B cell (primary cell): Measurements from ENCODE around the gene RNF212B. TPM values are rescaled to one million over a fixed set of nuclear protein-coding genes. Genes with fewer than 3 reads are reported as not detected.

Experiments used
- ATAC-seq: fragments of 200-7000 bp; cut with Tn5 transposase; one replicate; pipeline ENCODE4 v1.10.0; 2021; ENCODE audit warnings: low read depth, mild to moderate bottlenecking, moderate number of reproducible peaks, moderate library complexity
- CTCF ChIA-PET: fragments of 350-600 bp; sonication (Branson Sonifier 250); formaldehyde crosslinking; loops from one replicate; lab custom pipeline; 2021; ENCODE audit warnings: antibody characterized with exemption, inconsistent platforms; lab: Charles Lee
- POLR2A ChIA-PET: fragments of 350-600 bp; sonication (Branson Sonifier 250); formaldehyde crosslinking; loops from one replicate; lab custom pipeline; 2021; ENCODE audit warnings: antibody characterized with exemption; lab: Charles Lee
- DNase-seq: peaks from one replicate; pipeline ENCODE4 v3.0.0; 2013
- H2AFZ ChIP-seq: 2 replicates; pipeline ENCODE4 v1.6.1; 2012; ENCODE audit warnings: mild to moderate bottlenecking, low read depth, low read length; ENCODE audit not compliant: insufficient read depth, poor library complexity, severe bottlenecking
- H3K27ac ChIP-seq, 2 donors: 1 replicate in 1 of 2; 2 replicates in 1 of 2; pipeline ENCODE4 v1.5.1; 2012 to 2013; ENCODE audit warnings: low read length in 2 of 2, mild to moderate bottlenecking in 2 of 2, moderate library complexity in 1 of 2
- H3K27me3 ChIP-seq, 4 experiments: fragments of 200-600 bp in 1 of 4; sonication (generic) in 1 of 4; replicated peaks in 1 of 4; 1 replicate in 2 of 4; 2 replicates in 2 of 4; pipeline versions ENCODE4 v1.6.1 to v1.7.0; 2013 to 2016; ENCODE audit warnings: low read length in 3 of 4, mild to moderate bottlenecking in 2 of 4, mixed read lengths in 1 of 4, moderate library complexity in 1 of 4; ENCODE audit not compliant: insufficient read depth in 4 of 4, control insufficient read depth in 3 of 4; ENCODE audit errors: control extremely low read depth in 1 of 4
- H3K36me3 ChIP-seq, 2 experiments: replicated peaks in 1 of 2; 1 replicate in 1 of 2; 2 replicates in 1 of 2; pipeline versions ENCODE4 v1.6.1 to v1.7.1; 2013; ENCODE audit warnings: low read length in 1 of 2; ENCODE audit not compliant: insufficient read depth in 2 of 2, control insufficient read depth in 1 of 2; ENCODE audit errors: control extremely low read depth in 1 of 2, extremely low read depth in 1 of 2
- H3K4me1 ChIP-seq, 2 donors: fragments of 200-600 bp in 1 of 2; sonication (generic) in 1 of 2; 1 replicate in 1 of 2; 2 replicates in 1 of 2; pipeline versions ENCODE4 v1.5.1 to v1.6.1; 2013 to 2017; ENCODE audit warnings: low read length in 2 of 2; ENCODE audit not compliant: control insufficient read depth in 2 of 2, insufficient read depth in 2 of 2
- H3K4me2 ChIP-seq: replicated peaks from 2 replicates; pipeline ENCODE3; 2012; ENCODE audit warnings: mild to moderate bottlenecking, low read depth, low read length; ENCODE audit not compliant: poor library complexity, severe bottlenecking
- H3K4me3 ChIP-seq, 5 experiments: fragments of 200-600 bp in 1 of 5; sonication (generic) in 1 of 5; 1 replicate in 3 of 5; 2 replicates in 2 of 5; pipeline versions ENCODE4 v1.5.1 to v1.7.0; 2011 to 2016; ENCODE audit warnings: low read length in 4 of 5, mild to moderate bottlenecking in 4 of 5, low read depth in 2 of 5, control low read depth in 1 of 5, moderate library complexity in 1 of 5; ENCODE audit not compliant: insufficient read depth in 1 of 5; ENCODE audit errors: control extremely low read depth in 1 of 5, extremely low read depth in 1 of 5
- H3K79me2 ChIP-seq: fragments of 200-600 bp; sonication (generic); one replicate; pipeline ENCODE4 v1.6.0; 2016; ENCODE audit warnings: low read length; ENCODE audit not compliant: control insufficient read depth, insufficient read depth
- H3K9ac ChIP-seq: fragments of 200-600 bp; sonication (generic); 2 replicates; pipeline ENCODE4 v1.6.1; 2017; ENCODE audit warnings: mild to moderate bottlenecking, low read length, moderate library complexity
- H3K9me3 ChIP-seq, 3 donors: one replicate each; pipeline versions ENCODE4 v1.6.1 to v1.7.1; 2013; ENCODE audit warnings: low read length in 2 of 3; ENCODE audit not compliant: control insufficient read depth in 2 of 3, insufficient read depth in 1 of 3; ENCODE audit errors: control extremely low read depth in 1 of 3
- H4K20me1 ChIP-seq: 2 replicates; pipeline ENCODE4 v1.6.0; 2012; ENCODE audit warnings: mild to moderate bottlenecking, low read length; ENCODE audit not compliant: insufficient read depth, control insufficient read depth, poor library complexity, severe bottlenecking
- H3K27ac Mint-ChIP-seq: one replicate; pipeline ENCODE4 v1.8.0; 2021; ENCODE audit warnings: mixed read lengths
- H3K27me3 Mint-ChIP-seq: one replicate; pipeline ENCODE4 v1.8.0; 2021; ENCODE audit warnings: mixed read lengths
- H3K4me1 Mint-ChIP-seq: one replicate; pipeline ENCODE4 v1.8.0; 2021; ENCODE audit warnings: mixed read lengths
- H3K4me3 Mint-ChIP-seq: one replicate; pipeline ENCODE4 v1.8.0; 2021; ENCODE audit warnings: mixed read lengths
- H3K9me3 Mint-ChIP-seq: one replicate; pipeline ENCODE4 v1.8.0; 2022; ENCODE audit warnings: mixed read lengths; ENCODE audit not compliant: insufficient read depth
- EZH2 ChIP-seq: IDR thresholded peaks from 2 replicates; pipeline ENCODE4 v1.6.1; 2012; ENCODE audit warnings: borderline replicate concordance, low read depth, mild to moderate bottlenecking, moderate library complexity, low read length; ENCODE audit not compliant: insufficient read depth, poor library complexity, severe bottlenecking
- WGBS: methylation state at CpG from one replicate; pipeline ENCODE4 v1.1.5; 2013; ENCODE audit warnings: missing lambda C conversion rate; ENCODE audit not compliant: insufficient coverage; 5-methylcytosine and 5-hydroxymethylcytosine counted together
- intact Hi-C: fragments of 100-400 bp; cut with micrococcal nuclease; formaldehyde crosslinking; loops from one replicate; pipeline ENCODE4 v1.10.0; 2022
- polyA plus RNA-seq: library from polyadenylated mRNA; depleted of rRNA; stranded (reverse); fragments of >200 nt; gene quantifications from 2 replicates; pipeline ENCODE4 v1.2.3, GENCODE V29; 2012
- total RNA-seq, 2 donors: library from RNA; stranded (reverse); fragments of 120-200 nt in 1 of 2; gene quantifications; 1 replicate in 1 of 2; 2 replicates in 1 of 2; pipeline versions ENCODE4 v1.2.3 to v1.2.4, GENCODE V29; 2013 to 2022
- TF ChIP-seq, protein P1 (sequence below): fragments of 200-600 bp; IDR thresholded peaks from one replicate; pipeline ENCODE4 v1.8.0; 2022; ENCODE audit warnings: antibody characterized with exemption, mild to moderate bottlenecking

Gene RNF212B
- total and polyA plus RNA-seq, 2 donors (not counting 1 experiment from before 2014, with no cell fraction given), result not detected

DNA sequence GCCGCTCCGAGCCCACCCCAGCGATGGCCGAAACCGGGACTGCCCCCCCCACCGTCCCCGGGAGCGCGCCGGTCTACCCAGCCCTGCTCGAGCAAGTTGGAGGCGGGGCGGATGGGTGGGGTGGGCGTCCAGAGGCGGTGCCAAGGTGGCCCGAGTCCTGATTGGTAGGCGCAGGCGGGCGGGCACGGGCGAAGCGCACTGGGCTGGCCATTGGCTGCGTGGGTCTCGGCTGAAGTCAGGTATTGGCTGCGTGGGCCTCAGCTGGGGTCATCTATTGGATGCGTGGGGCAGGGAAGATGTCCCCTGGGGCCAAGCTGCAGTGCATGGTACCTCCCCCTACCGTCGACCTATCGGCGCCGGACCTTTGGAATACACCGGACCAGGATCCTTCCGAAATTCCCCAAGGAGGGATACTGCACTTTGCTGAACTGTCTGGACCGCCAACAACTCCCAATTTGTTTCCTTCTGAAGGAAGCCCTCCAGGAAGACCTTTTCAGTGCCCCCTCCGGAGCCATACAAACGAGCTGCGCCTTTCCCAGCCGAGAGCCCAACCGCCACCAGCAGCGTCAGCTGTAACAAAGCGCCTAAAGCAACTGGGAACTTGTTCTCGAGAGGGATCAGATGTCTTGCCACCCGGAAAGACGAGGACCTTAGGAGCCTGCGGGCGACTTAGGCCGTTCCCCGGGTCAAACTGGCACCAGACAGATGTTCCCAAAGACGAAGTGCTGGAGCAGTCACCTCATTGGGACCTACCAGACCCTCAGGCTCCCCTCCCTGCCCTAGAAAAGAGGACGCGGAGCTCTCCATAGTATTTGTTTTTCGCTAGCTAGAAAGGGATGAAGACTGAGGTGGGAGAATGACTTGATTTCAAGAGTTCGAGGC is 48.5 kb downstream of the RNF212B start, which contains the start of gene HOMEZ:
Gene HOMEZ (minus strand): TSS at position 113 of the 882 bp plus-strand sequence. CDS start 180 bp downstream, outside the sequence.
- no peaks in the 10 kb centered on the region for H3K27me3 ChIP-seq
- peak within 1 kb of the TSS; percentile 84 for H3K4me2 ChIP-seq
- DNase-seq (peak; percentile 97), ATAC-seq (peak; percentile 97)
- POLR2A ChIA-PET, result interaction anchor here (0.6 to 1.7 kb wide), 5 partner anchors 9 to 1365 kb away, joined by 3 to 26 read pairs (median 8); partner anchors contain the start of genes PABPN1 and PPP1R3E
- H3K4me1 Mint-ChIP-seq, result peaks cover 23% of the 10 kb centered on the region
- under 1% methylated on average over 49 of the region's 53 CpGs for WGBS
- no peaks in the 10 kb centered on the region for H4K20me1 ChIP-seq
- no peaks in the 10 kb centered on the region for H3K27me3 Mint-ChIP-seq
- TF ChIP-seq, protein P1, sequence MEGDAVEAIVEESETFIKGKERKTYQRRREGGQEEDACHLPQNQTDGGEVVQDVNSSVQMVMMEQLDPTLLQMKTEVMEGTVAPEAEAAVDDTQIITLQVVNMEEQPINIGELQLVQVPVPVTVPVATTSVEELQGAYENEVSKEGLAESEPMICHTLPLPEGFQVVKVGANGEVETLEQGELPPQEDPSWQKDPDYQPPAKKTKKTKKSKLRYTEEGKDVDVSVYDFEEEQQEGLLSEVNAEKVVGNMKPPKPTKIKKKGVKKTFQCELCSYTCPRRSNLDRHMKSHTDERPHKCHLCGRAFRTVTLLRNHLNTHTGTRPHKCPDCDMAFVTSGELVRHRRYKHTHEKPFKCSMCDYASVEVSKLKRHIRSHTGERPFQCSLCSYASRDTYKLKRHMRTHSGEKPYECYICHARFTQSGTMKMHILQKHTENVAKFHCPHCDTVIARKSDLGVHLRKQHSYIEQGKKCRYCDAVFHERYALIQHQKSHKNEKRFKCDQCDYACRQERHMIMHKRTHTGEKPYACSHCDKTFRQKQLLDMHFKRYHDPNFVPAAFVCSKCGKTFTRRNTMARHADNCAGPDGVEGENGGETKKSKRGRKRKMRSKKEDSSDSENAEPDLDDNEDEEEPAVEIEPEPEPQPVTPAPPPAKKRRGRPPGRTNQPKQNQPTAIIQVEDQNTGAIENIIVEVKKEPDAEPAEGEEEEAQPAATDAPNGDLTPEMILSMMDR, result no peak
- no peak for TF ChIP-seq EZH2
- H3K36me3 ChIP-seq, result no peaks in the 10 kb centered on the region
- intact Hi-C loops, result loop anchor here (1.0 to 10.0 kb wide), 8 partner anchors 9 to 697 kb away; partner anchors contain the start of genes ACIN1, AP1G2, C14orf119 and DAD1
- H3K79me2 ChIP-seq, result peaks cover 10% of the 10 kb centered on the region
- H2AFZ ChIP-seq, result peak within 1 kb of the TSS; percentile 92
- no peaks in the 10 kb centered on the region for H3K9me3 Mint-ChIP-seq
- H3K27ac Mint-ChIP-seq, result peak within 1 kb of the TSS; percentile 93
- CTCF ChIA-PET, result interaction anchor here (0.5 to 4.6 kb wide), 8 partner anchors 13 to 346 kb away, joined by 3 to 56 read pairs (median 4); partner anchors contain the start of genes PABPN1 and PPP1R3E
- H3K27ac ChIP-seq, result peak within 1 kb of the TSS; percentile 49 to 83
- H3K4me3 ChIP-seq, result peak within 1 kb of the TSS; percentile 56 to 90 (median 83)
- H3K9me3 ChIP-seq, result no peaks in the 10 kb centered on the region
- H3K4me3 Mint-ChIP-seq, result peak within 1 kb of the TSS; percentile 98
- H3K9ac ChIP-seq, result peak within 1 kb of the TSS; percentile 83
- H3K4me1 ChIP-seq, result peaks cover 13 to 17% of the 10 kb centered on the region in 2 donors
